Activated CD4-positive, alpha-beta T cell treated with anti-CD3 and anti-CD28 coated beads, Interleukin-2, amount 50 U/mL, for 24 hours (primary cell): Measurements from ENCODE around the gene CLTRN.
"Not testable (repeated sequence)": the region's sequence is repeated elsewhere in the genome, so short reads cannot be mapped to it uniquely, and the experiment has no call there.

Experiments used
- DNase-seq, 2 donors: peaks; one replicate each; pipeline ENCODE4 v3.0.0-alpha.2; 2020; ENCODE audit warnings: low read depth in 1 of 2, low spot score in 1 of 2

Gene CLTRN

GRCh38 chrX:15664487-15665444 is at the start of gene CLTRN:
TSS of gene CLTRN (minus strand) at chrX:15664805. CDS start at chrX:15664775, 30 bp downstream.
- DNase-seq: no peak

GRCh38 chrX:15704273-15704672 is 39.7 kb upstream of the CLTRN start:
- not testable (repeated sequence) for DNase-seq

- not testable (repeated sequence) for DNase-seq
Measured at GRCh38 chrX:15703809-15704208, 39.2 kb upstream of the CLTRN start.

- no peak for DNase-seq
Measured at GRCh38 chrX:15702488-15703371, 38.1 kb upstream of the CLTRN start.

- no peak for DNase-seq
Measured at GRCh38 chrX:15696516-15696915, 31.9 kb upstream of the CLTRN start.

GRCh38 chrX:15694941-15695451 is 30.4 kb upstream of the CLTRN start:
- DNase-seq: no peak

GRCh38 chrX:15686818-15687685 is 22.4 kb upstream of the CLTRN start:
- DNase-seq: peak; percentile 5 to 41

- no peak for DNase-seq
Measured at GRCh38 chrX:15683193-15683592, 18.6 kb upstream of the CLTRN start.

GRCh38 chrX:15681433-15681832 is 16.8 kb upstream of the CLTRN start:
- no peak for DNase-seq

- no peak for DNase-seq
Measured at GRCh38 chrX:15680401-15680800, 15.8 kb upstream of the CLTRN start.

- no peak for DNase-seq
Measured at GRCh38 chrX:15679246-15679645, 14.6 kb upstream of the CLTRN start.

GRCh38 chrX:15678339-15678738 is 13.7 kb upstream of the CLTRN start:
- no peak for DNase-seq

- DNase-seq: no peak
Measured at GRCh38 chrX:15676886-15677285, 12.3 kb upstream of the CLTRN start.

- DNase-seq: peak in 1 of 2 donors; percentile 78
Measured at GRCh38 chrX:15675490-15675921, 10.9 kb upstream of the CLTRN start.

- DNase-seq: peak; percentile 74 to 82
Measured at GRCh38 chrX:15674841-15675489, 10.4 kb upstream of the CLTRN start.

- DNase-seq: no peak
Measured at GRCh38 chrX:15674514-15674840, 9.9 kb upstream of the CLTRN start.

- no peak for DNase-seq
Measured at GRCh38 chrX:15673970-15674369, 9.4 kb upstream of the CLTRN start.

- DNase-seq: no peak
Measured at GRCh38 chrX:15672881-15673280, 8.3 kb upstream of the CLTRN start.

GRCh38 chrX:15663439-15663838 is 1.2 kb downstream of the CLTRN start:
- DNase-seq: no peak

- not testable (repeated sequence) for DNase-seq
Measured at GRCh38 chrX:15654804-15655203, 9.8 kb downstream of the CLTRN start.
